HepG2 (cell line): ENCODE results near the gene HES6. TPM values are rescaled to one million over a fixed set of nuclear protein-coding genes. Genes with fewer than 3 reads are reported as not detected.

ENCODE experiments used
- AHDC1 ChIP-seq: sonication (generic); formaldehyde crosslinking; IDR thresholded peaks from 2 replicates; pipeline ENCODE4 v1.5.1; 2020; ENCODE audit warnings: mild to moderate bottlenecking, missing genetic modification reagents, borderline replicate concordance
- ELF3 ChIP-seq: IDR thresholded peaks from 2 replicates; pipeline ENCODE4 v1.6.1; 2016; ENCODE audit warnings: missing genetic modification reagents, missing compliant biosample characterization
- ELF4 ChIP-seq: sonication (generic); formaldehyde crosslinking; IDR thresholded peaks from 2 replicates; pipeline ENCODE4 v1.5.0; 2020; ENCODE audit warnings: missing genetic modification reagents, mild to moderate bottlenecking, moderate library complexity, borderline replicate concordance
- FOXA1 ChIP-seq, 2 experiments: fragments of 450-650 bp in 1 of 2; sonication (generic) in 1 of 2; formaldehyde crosslinking in 1 of 2; IDR thresholded peaks; 2 replicates each; pipeline versions ENCODE4 v1.4.0 to v1.6.1; 2016 to 2020; ENCODE audit warnings: missing genetic modification reagents in 1 of 2
- FOXA3 ChIP-seq: IDR thresholded peaks from 2 replicates; pipeline ENCODE4 v1.6.1; 2016; ENCODE audit warnings: missing genetic modification reagents, missing compliant biosample characterization
- HINFP ChIP-seq: sonication (generic); formaldehyde crosslinking; IDR thresholded peaks from 2 replicates; pipeline ENCODE4 v1.4.0; 2020; ENCODE audit warnings: low read depth, mild to moderate bottlenecking, missing genetic modification reagents
- MEIS2 ChIP-seq: sonication (generic); formaldehyde crosslinking; IDR thresholded peaks from 2 replicates; pipeline ENCODE4 v1.9.0; 2021; ENCODE audit warnings: mild to moderate bottlenecking, missing genetic modification reagents
- NCOA1 ChIP-seq: sonication (generic); formaldehyde crosslinking; IDR thresholded peaks from 2 replicates; pipeline ENCODE4 v1.9.0; 2021; ENCODE audit warnings: missing genetic modification reagents
- RBM22 ChIP-seq: fragments of 200-400 bp; formaldehyde crosslinking; optimal IDR thresholded peaks from 2 replicates; pipeline ENCODE3; 2017; ENCODE audit warnings: mild to moderate bottlenecking, low read length, moderate library complexity
- USF2 ChIP-seq, 2 experiments: sonication (generic) in 1 of 2; formaldehyde crosslinking in 1 of 2; IDR thresholded peaks; 2 replicates each; pipeline versions ENCODE4 v1.5.1 to v1.6.1; 2011 to 2020; ENCODE audit warnings: borderline replicate concordance in 1 of 2, low read depth in 1 of 2, low read length in 1 of 2, mild to moderate bottlenecking in 1 of 2, missing genetic modification reagents in 1 of 2, moderate library complexity in 1 of 2
- YEATS2 ChIP-seq: sonication (generic); formaldehyde crosslinking; IDR thresholded peaks from 2 replicates; pipeline ENCODE4 v1.4.0; 2020; ENCODE audit warnings: missing genetic modification reagents, borderline replicate concordance
- ZKSCAN1 ChIP-seq: fragments of 150-350 bp; IDR thresholded peaks from 2 replicates; pipeline ENCODE4 v1.6.1; 2014; ENCODE audit warnings: low read length
- ZNF607 ChIP-seq: sonication (generic); formaldehyde crosslinking; IDR thresholded peaks from 2 replicates; pipeline ENCODE4 v1.5.1; 2020; ENCODE audit warnings: missing genetic modification reagents, mild to moderate bottlenecking, borderline replicate concordance
- ZNF674 ChIP-seq: sonication (generic); formaldehyde crosslinking; IDR thresholded peaks from 2 replicates; pipeline ENCODE4 v1.5.0; 2020; ENCODE audit warnings: low read depth, mild to moderate bottlenecking, missing genetic modification reagents
- ZSCAN9 ChIP-seq: IDR thresholded peaks from 2 replicates; pipeline ENCODE4 v1.6.1; 2016; ENCODE audit warnings: borderline replicate concordance
- ZZZ3 ChIP-seq: sonication (generic); formaldehyde crosslinking; IDR thresholded peaks from 2 replicates; pipeline ENCODE4 v1.4.0; 2020; ENCODE audit warnings: missing genetic modification reagents, mild to moderate bottlenecking, borderline replicate concordance
- polyA plus RNA-seq, 8 experiments: library from polyadenylated mRNA; depleted of rRNA in 3 of 8; stranded (reverse) in 7 of 8; unstranded in 1 of 8; fragments of >200 nt; fragmentation: Illumina TruSeq in 4 of 8; extraction: Trizol in 4 of 8; gene quantifications; 2 replicates each; pipeline versions ENCODE4 v1.2.1 to v1.2.3, GENCODE V29; 2011 to 2016; ENCODE audit warnings: low read depth in 4 of 8, missing spikeins in 1 of 8, mixed read lengths in 1 of 8; ENCODE audit not compliant: insufficient read depth in 1 of 8
- total RNA-seq, 5 experiments: library from RNA; depleted of rRNA; stranded (reverse); fragments of >200 nt; fragmentation: Illumina TruSeq; extraction: Trizol; gene quantifications; 2 replicates each; pipeline ENCODE4 v1.2.3, GENCODE V29; 2016; ENCODE audit warnings: low read depth in 1 of 5
- TF ChIP-seq, protein P1 (sequence below): sonication (generic); formaldehyde crosslinking; IDR thresholded peaks from 2 replicates; pipeline ENCODE4 v1.8.0; 2022; ENCODE audit warnings: missing genetic modification reagents, low read depth, mild to moderate bottlenecking, borderline replicate concordance
- TF ChIP-seq, protein P2 (sequence below): sonication (generic); formaldehyde crosslinking; IDR thresholded peaks from 2 replicates; pipeline ENCODE4 v1.5.1; 2020; ENCODE audit warnings: mild to moderate bottlenecking, missing genetic modification reagents, moderate library complexity

The HES6 gene
- total and polyA plus RNA-seq, 2 of the 13 experiments (the other 11 are each of a cell fraction or from before 2014, with no cell fraction given) = 19.5 to 82.8 TPM

DNA sequence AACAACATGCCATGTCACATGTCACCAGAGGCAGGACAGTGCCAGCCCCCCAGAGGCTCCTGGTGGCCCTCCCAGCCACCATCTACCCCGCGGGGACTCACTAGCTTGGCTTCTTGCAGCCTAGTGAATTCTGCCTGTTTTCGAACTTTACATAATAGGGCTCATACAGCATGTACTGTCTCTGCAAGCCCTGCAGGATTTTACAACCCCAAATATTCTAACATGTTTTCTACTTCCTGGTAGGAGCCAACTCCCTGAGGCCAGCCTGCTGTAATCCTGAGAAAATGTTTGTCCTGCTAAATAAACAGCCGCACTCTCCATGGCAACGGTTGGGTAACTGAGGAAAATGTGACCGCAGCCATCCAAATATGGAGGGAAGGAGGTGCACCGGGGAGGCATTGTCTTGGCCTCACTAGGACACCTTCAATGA is 45.8 kb upstream of the HES6 start (continued):
- peak; percentile 99 for TF ChIP-seq RBM22
- peak; percentile 69 for TF ChIP-seq FOXA1 (IDR thresholded peaks at IDR 0.05)
- TF ChIP-seq FOXA1 (CRISPR knock-in tag; IDR thresholded peaks at IDR 0.05) = peak; percentile 98
- peak; percentile 57; the same call in 1 of the 2 replicates for TF ChIP-seq AHDC1
- TF ChIP-seq, protein P1, sequence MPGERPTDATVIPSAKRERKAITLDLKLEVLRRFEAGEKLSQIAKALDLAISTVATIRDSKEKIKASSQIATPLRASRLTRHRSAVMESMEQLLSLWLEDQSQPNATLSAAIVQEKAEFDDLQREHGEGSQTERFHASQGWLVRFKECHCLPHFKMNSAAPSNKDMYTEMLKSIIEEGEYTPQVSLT (CRISPR knock-in tag) = no peak
- no peak for TF ChIP-seq NCOA1
- peak; percentile 98 for TF ChIP-seq FOXA3
- TF ChIP-seq ZNF607 (CRISPR knock-in tag) = no peak
- peak; percentile 87 for TF ChIP-seq ELF4 (CRISPR knock-in tag)
- TF ChIP-seq ZNF674 (CRISPR knock-in tag) = no peak
- TF ChIP-seq ELF3 (CRISPR knock-in tag) = peak; percentile 100
- TF ChIP-seq, protein P2, sequence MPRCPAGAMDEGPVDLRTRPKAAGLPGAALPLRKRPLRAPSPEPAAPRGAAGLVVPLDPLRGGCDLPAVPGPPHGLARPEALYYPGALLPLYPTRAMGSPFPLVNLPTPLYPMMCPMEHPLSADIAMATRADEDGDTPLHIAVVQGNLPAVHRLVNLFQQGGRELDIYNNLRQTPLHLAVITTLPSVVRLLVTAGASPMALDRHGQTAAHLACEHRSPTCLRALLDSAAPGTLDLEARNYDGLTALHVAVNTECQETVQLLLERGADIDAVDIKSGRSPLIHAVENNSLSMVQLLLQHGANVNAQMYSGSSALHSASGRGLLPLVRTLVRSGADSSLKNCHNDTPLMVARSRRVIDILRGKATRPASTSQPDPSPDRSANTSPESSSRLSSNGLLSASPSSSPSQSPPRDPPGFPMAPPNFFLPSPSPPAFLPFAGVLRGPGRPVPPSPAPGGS (CRISPR knock-in tag) = peak; percentile 59; the same call in 1 of the 2 replicates
- TF ChIP-seq YEATS2 = peak; percentile 54; the same call in 1 of the 2 replicates
- TF ChIP-seq ZZZ3 (CRISPR knock-in tag) = no peak
- 0 out of 2 replicates have a peak, but pooled peaks have one; percentile 39 for TF ChIP-seq MEIS2 (CRISPR knock-in tag)
- TF ChIP-seq ZKSCAN1 = no peak
- TF ChIP-seq HINFP = 0 out of 2 replicates have a peak, but pooled peaks have one; percentile 21
- TF ChIP-seq USF2 (IDR thresholded peaks at IDR 0.05; ENCODE audit: low read depth, low read length) = no peak
- TF ChIP-seq USF2 (CRISPR knock-in tag; IDR thresholded peaks at IDR 0.05; ENCODE audit: borderline replicate concordance) = peak; percentile 60; the same call in 1 of the 2 replicates
- TF ChIP-seq ZSCAN9 = peak; percentile 86
